SK-N-MC (cell line): Measurements from ENCODE around the gene CSRP2.

Source experiments
- EZH2 ChIP-seq: fragments of 200-600 bp; sonication (generic); IDR thresholded peaks from one replicate; pipeline ENCODE4 v1.6.1; 2017; ENCODE audit warnings: antibody characterized with exemption
- FOXP2 ChIP-seq: optimal IDR thresholded peaks from 2 replicates; pipeline ENCODE3; 2011; ENCODE audit warnings: mild to moderate bottlenecking, moderate library complexity; ENCODE audit not compliant: insufficient read depth; ENCODE audit errors: extremely low read length, control extremely low read depth

GRCh38 chr12:76813265-76813664 is 65.6 kb downstream of the CSRP2 start:
- TF ChIP-seq EZH2 (no peak), FOXP2 (no peak)
